ENCODE measurements around the gene CAMTA1.

DNA sequence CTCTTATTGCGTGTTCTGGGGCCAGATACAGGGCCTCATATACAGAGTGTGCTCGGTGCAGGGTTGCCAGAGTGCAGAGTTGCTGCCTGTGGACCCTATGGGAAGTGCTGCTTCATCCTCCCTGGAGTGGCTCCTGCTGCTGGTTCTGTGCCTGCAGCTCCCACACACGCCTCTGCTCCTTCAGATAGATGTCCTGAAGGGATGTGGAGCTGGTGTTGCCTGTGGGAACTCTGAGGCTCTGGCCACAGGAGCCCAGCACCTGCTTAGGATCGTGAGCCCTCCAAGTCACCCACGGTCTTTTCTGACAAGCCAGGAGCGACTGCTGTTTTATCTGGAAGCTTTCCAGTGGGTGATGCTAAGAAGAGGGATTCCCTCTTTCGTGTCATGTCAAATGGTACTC lies 120.5 kb downstream of the CAMTA1 start:
- TF ChIP-seq CTCF (IDR thresholded peaks at IDR 0.05) (no peak), POLR2A (IDR thresholded peaks at IDR 0.05) (no peak)
